ENCODE results near the gene DHX35.

DNA sequence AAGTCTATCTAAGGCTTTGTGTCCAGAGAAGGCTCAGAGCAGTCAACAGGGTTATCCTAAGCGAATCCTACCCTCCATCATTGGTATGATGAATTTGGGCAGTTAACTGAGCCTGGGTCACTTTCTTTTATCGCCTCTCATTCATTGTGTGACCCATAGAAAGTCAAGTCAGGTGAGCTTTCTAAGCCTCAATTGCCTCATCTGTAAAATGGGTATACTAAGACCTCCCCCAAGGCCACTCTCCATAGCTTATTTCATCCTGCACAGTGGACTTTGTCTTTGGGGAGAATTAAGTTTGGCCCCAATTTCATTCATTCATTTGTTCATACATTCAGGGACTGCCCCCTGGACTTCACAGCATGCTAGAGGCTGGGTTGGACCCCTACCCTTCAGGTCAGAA, 110.5 kb downstream of the DHX35 start:
- TF ChIP-seq, protein P1, sequence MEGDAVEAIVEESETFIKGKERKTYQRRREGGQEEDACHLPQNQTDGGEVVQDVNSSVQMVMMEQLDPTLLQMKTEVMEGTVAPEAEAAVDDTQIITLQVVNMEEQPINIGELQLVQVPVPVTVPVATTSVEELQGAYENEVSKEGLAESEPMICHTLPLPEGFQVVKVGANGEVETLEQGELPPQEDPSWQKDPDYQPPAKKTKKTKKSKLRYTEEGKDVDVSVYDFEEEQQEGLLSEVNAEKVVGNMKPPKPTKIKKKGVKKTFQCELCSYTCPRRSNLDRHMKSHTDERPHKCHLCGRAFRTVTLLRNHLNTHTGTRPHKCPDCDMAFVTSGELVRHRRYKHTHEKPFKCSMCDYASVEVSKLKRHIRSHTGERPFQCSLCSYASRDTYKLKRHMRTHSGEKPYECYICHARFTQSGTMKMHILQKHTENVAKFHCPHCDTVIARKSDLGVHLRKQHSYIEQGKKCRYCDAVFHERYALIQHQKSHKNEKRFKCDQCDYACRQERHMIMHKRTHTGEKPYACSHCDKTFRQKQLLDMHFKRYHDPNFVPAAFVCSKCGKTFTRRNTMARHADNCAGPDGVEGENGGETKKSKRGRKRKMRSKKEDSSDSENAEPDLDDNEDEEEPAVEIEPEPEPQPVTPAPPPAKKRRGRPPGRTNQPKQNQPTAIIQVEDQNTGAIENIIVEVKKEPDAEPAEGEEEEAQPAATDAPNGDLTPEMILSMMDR (IDR thresholded peaks at IDR 0.05; ENCODE audit: borderline replicate concordance, extremely low read depth, low read length, poor library complexity, severe bottlenecking) = no peak
- no peak for TF ChIP-seq EZH2 (IDR thresholded peaks at IDR 0.05; ENCODE audit: borderline replicate concordance, low read depth, low read length, severe bottlenecking)

Measured in DND-41 (cell line).